NCI-H526 treated with DMSO at 0.1 percent for 48 hours (cell line): ENCODE data around the gene ELFN1.

ENCODE experiments used
- DNase-seq: peaks from one replicate; lab custom pipeline; 2025; lab: John Stamatoyannopoulos, UW

ELFN1 gene

DNA sequence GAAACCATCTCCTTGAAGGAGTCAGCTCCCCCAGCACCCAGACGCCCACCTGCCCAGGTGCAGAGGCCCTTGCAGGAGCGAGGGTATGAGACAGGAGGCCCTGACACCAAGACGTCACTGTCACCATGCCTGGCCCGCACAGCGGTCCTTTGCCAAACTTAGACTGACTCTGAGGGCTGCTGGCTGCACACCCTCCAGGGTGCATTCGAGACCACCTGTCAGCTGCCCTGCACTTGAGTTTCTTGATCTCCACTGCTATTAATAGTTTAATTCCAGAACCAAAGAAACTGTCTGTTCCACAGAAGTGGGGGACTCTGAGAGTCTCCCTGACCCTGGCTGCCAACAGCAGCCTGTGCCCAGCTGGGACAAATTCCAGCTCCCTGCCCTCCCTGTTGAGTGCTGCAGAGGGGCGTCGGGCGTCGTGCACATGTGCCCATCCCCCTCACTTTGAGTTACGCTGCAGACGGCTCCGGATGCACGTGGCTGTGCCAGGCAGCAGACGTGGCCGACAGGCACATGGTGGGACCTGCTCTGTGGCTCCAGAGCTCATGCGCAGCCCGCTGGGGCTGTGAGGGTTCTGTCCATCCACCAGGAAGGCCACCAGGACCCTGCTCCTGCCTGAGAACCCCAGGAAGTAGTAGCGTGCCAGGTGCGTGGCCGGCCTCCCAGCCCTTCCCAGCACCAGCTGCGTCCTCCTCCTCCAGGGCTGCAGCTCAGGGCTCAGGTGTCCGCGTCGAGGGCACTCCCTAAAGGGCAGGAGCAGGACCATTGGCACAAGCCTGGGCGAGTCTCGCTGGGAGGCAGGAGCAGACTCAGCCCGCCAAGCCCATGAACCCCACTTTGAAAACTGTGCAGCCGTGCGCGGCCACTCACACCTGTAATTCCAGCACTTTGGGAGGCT, 24.8 kb downstream of the ELFN1 start:
- no peak for DNase-seq

- no peak for DNase-seq
These were observed 25.9 kb downstream of the ELFN1 start for GRCh38 chr7:1695800-1696454.

DNA sequence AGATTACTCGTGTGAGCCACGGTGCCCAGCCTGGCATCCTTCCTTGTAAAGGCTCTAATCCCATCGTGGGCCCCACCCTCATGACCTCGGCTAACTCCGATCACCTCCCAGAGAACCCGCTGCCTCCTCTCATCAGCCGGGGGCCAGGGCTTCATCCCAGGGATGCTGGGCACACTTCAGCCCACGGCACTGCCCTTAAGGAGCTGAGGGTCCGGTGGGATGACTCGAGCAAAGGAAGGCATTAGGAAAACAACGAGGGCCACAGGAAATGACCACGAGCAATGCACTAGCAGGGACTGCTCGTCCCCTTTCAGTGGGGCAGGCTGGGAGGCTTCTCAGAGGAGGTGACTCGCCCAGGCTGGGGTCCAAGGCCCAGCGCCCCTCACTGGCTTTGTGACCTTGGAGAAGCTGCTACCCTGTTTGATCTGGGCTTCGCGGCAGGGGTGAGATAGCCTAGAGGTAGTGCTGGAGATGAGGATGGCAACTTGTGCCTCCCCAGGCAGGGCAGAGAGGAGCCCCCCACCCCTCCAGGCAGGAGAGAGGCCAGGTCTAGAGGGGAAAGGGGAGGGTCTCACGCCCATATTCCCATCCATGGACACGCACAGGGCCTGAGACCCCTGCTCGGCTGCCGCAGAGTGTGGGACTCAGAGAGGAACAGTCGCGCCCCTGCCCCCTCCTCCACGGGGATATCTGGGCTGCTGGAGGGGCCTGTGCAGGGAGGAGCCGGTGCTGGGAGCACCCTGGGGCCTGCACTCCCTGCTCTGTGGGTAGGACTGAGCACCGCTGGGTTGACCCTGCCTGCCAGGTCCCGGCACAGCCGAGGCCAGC, 26.8 kb downstream of the ELFN1 start:
- no peak for DNase-seq

- DNase-seq: no peak
These were observed 27.5 kb downstream of the ELFN1 start for GRCh38 chr7:1697499-1698125.

- peak; percentile 17 for DNase-seq
These were observed 28.1 kb downstream of the ELFN1 start for GRCh38 chr7:1698201-1698600.

GRCh38 chr7:1698951-1699350, 28.9 kb downstream of the ELFN1 start:
- DNase-seq: no peak

DNA sequence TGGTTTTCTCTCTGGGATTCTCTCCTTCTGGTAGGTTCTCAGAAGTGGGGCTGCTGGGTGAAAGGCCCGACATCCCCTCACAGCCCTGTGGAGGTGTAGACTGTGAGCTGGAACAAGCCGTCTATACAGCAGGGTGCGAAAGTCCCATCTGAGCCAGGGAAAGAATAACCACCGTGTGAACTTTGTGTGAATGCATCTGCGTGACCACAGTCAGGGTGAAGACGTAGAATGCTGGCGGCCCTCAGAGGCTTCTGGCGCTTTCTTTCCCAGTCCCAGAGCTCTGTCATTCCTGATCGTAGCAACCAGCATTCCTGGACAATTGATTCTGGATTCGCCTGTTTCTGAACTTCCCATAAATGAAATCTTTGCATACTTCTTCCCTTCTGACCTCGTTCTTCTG, 30.0 kb downstream of the ELFN1 start:
- no peak for DNase-seq

DNA sequence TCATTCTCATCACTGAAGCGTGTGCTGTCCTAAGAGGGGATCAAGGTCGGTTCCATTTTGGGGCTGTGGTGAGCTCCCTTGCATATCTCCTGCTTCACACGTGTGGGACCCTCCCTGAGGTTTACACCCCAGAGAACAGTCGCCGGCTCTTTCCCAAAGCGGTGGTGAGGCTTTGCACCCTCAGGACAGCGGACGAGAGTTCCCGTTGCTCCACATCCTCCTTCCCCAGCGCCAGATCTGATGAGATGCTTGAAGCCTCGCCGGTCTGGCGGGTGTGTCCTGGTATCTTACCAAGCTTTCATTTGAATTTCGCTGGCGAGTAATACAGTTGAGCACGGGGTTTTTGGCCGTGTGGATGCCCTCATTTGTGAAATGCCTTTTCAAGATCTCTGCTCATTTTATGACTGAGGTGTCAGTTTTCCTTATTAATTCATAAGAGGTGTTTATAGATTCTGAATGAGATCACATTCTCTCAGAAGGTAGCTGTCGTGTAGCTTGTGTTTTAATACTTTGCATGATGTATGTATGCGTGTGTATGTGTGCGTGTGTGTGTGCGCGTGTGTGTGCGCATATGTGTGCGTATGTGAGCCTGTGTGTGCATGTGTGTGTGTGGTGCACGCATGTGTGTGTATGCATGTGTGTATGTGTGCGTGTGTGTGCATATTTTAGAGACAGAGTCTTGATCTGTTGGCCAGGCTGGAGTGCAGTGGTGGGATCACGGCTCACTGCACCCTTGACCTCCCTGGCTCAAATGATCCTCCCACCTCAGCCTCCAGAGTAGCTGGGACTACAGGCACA, 30.7 kb downstream of the ELFN1 start:
- no peak for DNase-seq

DNA sequence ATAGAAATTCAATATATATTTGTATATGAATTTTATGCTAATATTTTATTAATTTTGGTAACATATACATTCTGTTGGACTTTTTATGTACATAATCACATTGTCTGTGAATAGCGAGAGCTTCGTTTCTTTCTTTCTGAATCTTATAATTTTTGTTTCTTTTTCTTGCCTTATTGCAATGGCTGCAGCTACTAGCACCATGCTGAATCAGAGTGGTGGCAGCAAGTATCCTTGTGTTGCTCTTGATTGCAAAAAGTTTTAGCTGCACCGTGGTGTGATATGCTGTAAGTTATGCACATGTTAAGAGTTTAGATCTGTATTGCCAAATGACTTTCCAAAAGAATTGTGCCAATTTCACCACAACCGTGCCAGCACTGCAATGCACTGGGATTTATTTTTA, 32.6 kb downstream of the ELFN1 start:
- DNase-seq: no peak

DNA sequence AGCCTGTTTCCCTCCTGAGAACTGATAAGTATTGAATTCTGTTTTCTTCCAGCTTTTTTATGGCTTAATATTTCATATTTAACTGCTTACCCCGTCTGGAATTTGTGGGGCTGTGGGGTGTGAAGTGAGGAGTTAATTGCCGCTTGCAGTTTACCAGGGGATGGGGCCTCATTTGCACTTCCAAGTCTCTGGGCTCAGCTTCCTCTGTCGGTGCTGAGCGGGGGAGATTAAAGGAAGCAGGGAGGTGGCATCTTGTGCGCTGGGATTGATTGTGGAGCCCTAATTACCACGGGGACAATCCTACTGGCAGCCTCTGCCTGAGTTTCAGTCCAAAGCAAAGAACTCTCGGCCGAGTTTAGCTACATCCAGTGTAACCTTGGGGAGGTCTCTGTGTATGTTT, 33.4 kb downstream of the ELFN1 start:
- no peak for DNase-seq

DNA sequence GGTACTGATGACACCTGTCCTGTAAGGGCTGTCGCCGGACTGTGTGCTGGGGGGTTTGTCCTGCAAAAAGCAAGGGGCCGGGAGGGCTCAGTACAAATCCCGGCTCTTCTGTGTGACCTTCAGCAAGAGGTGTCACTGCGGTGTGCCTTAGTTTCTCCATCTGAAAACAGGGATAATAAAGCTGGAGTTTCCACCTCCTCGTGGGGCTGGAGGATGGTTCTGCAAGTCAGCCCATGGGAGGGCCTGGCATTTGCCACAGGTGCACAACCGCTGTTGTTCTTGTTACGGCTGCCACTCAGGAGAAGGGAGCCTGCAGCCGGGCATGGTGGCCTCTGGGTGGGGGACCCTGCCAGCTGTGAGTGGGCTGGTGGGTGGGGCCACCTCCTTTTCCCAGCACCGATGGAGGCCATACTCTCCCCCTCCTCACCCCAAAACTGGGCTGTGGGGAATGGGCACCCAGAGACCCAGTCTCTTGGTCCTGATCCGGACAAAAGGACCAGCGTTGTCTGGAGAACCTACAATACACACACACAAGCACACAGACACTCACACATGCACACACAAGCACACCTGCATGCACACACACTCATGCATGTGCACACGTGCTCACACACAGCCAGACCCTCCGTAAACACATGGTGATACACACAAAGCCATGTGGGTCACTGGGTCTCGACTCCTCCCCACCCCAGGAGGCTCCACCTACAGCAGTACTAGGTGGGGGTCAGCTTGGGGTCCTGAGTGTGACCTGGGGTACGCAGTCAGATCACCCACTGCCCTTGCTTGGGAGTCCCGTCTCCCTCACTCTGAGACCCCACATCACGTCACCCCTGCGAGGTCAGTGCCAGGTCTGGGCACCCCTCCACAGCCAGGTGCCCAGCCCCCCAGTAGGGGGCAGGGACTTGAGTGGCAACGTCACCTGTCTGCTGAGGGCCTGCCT, 34.1 kb downstream of the ELFN1 start:
- no peak for DNase-seq

GRCh38 chr7:1704811-1705738, 35.0 kb downstream of the ELFN1 start:
- DNase-seq: peak; percentile 96

DNA sequence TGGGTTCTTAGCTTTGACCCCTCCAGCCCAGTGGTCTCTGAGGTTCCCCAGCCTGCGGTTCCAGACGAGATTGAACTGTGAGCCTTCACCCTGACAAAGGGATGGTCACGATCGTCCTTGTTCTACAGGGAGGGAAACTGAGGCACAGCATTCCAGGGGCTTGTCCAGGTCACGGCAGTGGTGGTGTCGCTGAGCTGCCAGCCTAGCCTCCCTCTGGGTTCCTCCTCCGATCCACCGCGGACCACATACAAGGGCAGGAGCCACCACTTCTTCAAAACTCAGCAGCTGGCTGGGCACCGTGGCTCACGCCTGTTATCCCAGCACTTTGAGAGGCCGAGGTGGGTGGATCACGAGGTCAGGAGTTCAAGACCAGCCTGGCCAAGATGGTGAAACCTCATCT, 35.8 kb downstream of the ELFN1 start:
- no peak for DNase-seq

GRCh38 chr7:1706381-1706720, 36.3 kb downstream of the ELFN1 start:
- DNase-seq: no peak

DNA sequence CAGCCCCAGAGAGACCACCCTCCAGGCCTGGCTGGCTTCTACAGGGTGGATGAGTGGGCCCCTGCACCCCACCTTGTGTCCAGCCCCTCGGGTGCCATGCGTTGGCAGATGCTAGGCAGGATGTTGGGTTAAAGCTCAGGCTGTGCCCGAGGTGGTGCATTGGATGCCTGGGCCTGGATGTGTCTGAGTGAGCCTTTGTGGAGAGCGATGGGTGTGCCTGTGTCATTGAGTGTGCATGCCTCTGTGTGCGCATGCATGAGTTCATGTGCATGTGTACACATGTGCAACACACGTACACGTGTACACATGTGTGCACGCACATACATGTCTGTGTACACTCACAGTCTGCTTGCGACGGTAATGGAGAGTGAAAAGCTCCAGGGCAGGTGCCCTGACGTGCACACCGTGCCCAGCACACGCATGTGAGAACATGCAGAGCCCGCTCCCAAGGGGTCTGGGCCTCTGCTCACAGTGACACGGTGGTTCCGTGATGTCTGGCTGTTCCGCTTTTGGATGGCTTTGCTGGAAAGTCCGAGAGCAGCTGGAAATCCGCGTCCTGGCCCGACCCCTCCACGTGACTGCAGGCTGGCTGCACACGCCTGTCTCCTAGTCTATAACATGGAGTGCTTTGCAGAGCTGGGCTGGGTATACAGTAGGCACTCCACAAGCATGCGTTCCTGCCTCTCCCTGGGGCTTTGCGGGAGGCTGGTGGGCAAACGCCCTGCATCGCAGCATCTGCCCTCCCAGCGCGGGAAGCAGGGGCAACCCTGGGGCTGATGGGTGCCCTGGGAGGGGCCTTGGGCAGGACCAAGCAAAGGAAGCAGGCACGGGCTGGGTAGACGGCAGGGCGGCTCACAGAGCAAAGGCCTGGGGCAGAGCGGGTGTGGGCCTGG, 36.9 kb downstream of the ELFN1 start:
- DNase-seq: no peak

DNA sequence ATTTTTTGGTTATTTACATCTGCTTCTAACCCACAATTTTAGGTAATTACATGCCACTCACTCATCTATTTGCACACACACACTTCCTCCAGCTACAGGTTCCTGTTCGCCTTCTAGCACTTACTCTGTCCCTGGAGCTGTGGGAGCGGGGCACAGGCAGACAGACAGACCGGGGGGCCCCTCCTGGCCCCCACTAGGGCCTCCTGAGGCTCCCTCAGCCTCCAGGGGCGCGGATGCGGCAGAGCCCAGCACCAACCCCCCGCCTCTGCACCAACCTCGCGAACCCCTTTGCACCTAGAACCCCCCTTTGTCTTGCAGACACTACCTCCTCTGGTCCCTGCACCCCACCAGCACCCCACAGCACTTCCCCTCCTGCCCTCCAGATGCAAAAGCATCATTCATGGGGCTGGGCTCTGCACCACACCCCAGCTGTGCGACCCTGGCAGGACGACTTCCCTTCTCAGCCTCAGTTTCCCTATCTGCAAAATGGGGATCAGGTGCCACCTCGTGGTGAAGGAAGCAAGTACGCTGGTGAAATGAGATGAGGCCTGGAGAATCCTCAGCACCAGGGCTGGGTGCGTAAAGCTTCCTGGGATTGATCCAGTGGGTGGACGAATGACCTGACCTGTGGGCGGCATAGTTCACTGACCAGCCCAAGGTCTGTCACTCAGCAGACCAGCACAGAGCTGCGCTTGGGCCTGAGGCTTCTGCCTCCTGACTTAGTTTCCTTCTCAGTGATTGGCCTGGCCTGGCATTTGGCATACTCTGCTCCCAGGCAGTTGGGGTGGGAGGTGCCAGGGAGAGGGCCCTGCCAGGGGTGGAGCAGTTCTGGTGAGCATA, 37.9 kb downstream of the ELFN1 start:
- no peak for DNase-seq

GRCh38 chr7:1708596-1709251, 38.6 kb downstream of the ELFN1 start:
- no peak for DNase-seq
